Measurements from ENCODE around the gene HLA-F.

Gene HLA-F

DNA sequence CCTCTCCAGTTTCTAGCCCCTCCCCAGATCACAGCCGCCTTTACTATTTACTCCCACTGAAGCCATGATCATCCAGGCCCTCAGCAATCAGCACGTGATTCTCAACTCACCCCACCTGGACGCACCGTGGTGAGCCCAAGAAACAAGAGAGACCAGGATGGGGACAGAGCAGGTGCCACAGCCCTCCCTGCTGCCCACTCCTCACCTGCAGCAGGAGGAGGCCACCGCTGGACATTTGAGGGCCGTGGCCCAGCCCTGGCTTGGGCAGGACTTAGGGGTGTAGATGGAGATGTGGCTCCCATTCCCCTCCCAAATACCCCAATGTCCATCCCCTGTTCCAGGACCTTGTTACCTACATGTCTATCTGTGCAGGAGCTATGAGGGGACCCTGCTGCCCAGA lies 20.3 kb downstream of the HLA-F start:
- DNase-seq, result no peak
- TF ChIP-seq POLR2A (IDR thresholded peaks at IDR 0.05; ENCODE audit: low read length), result no peak
- no peak for TF ChIP-seq GATA1 (IDR thresholded peaks at IDR 0.05; ENCODE audit: low read depth, low read length)

DNA sequence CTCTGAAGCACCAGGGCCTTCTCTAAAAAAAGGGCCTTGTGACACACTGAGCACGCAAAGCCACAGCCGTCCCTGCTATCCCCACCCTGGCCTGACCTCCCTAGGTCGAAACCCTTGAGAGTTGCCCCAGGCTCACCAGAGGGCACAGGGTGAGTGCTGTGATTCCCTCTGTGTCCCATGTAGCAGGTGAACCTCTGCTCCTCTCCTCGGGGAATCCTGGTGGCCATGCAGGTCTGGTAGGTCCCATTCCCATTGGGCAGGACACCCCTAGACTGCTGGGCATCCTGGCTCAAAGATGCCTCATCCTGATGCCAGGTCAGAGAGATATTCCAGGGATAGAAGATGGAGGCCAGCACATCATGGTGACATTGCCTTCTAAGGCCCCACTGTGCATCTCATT lies 20.9 kb downstream of the HLA-F start:
- DNase-seq, result no peak
- TF ChIP-seq GATA1 (IDR thresholded peaks at IDR 0.05; ENCODE audit: low read depth, low read length) (no peak), POLR2A (IDR thresholded peaks at IDR 0.05; ENCODE audit: low read length) (no peak)

DNA sequence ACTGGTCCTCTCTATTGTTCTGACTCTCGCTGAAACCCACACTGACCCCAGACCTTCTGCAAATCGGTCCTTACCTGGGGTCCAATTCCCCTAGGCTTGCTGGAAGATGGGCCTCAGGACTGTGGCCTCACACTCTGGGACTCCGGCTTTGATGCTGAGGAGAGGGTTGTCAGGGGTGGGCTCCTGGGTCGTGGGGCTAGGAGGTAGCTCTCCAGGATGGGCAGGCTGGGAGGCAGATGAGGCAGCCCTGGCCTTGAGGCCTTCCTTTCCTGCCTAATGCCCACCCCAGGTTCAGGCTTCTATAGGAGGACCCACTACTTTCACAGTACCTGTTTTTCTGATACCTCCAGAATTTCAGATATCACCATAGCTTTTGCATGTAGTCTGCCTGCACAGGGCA lies 21.4 kb downstream of the HLA-F start:
- DNase-seq, result no peak
- TF ChIP-seq GATA1 (IDR thresholded peaks at IDR 0.05; ENCODE audit: low read depth, low read length) (no peak), POLR2A (IDR thresholded peaks at IDR 0.05; ENCODE audit: low read length) (no peak)

DNA sequence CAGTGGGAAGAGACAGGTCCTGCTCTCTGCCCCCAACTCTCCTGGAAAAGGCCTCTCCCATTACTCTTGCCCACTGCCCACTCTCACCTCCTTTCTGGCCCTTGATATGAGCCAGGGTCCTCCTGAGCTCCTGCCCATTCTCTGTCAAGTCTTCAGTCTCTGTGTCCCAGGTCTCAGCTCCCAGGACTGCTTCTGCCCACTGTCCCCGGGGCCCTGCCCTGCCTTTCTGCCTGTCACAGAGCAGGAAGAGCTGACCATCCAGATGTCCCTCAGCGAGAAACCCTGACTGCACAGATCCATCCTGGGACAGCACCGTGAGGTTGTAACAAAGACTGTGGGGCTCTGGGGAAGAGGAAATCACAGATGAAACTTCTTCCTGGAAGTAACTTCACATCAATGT lies 22.2 kb downstream of the HLA-F start:
- TF ChIP-seq POLR2A (IDR thresholded peaks at IDR 0.05; ENCODE audit: low read length) (no peak), GATA1 (IDR thresholded peaks at IDR 0.05; ENCODE audit: low read depth, low read length) (no peak)
- no peak for DNase-seq

DNA sequence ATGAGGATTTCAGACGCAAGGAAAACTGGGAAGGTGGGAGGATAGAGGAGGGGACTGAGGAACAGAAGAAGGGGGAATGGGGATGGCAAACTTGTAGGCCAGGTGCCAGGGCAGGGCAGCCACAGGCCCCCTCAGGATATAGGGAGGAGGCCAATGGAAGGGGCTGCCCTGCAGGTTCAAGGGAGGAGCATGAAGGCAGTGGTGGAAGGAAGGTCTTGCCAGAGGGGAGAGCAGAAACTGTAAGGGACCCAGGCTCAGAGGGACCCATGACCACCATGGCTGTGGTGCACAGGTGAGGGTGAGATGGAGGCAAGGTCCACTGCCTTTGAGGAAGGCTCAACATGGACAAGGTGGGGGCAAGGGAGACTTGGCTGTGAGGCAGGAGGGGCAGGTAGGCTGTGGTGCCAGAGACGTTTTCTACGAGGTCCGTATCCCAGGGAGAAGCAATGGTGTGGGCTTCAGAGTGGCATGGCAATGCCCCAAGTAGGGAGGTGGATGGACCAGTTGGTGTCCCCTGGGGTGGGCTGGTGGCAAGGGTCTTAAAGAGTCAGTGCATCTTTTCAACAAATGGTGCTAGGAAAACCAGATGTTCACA lies 22.7 kb downstream of the HLA-F start:
- DNase-seq, result no peak
- no peak for TF ChIP-seq GATA1 (IDR thresholded peaks at IDR 0.05; ENCODE audit: low read depth, low read length)
- TF ChIP-seq POLR2A (IDR thresholded peaks at IDR 0.05; ENCODE audit: low read length), result no peak

DNA sequence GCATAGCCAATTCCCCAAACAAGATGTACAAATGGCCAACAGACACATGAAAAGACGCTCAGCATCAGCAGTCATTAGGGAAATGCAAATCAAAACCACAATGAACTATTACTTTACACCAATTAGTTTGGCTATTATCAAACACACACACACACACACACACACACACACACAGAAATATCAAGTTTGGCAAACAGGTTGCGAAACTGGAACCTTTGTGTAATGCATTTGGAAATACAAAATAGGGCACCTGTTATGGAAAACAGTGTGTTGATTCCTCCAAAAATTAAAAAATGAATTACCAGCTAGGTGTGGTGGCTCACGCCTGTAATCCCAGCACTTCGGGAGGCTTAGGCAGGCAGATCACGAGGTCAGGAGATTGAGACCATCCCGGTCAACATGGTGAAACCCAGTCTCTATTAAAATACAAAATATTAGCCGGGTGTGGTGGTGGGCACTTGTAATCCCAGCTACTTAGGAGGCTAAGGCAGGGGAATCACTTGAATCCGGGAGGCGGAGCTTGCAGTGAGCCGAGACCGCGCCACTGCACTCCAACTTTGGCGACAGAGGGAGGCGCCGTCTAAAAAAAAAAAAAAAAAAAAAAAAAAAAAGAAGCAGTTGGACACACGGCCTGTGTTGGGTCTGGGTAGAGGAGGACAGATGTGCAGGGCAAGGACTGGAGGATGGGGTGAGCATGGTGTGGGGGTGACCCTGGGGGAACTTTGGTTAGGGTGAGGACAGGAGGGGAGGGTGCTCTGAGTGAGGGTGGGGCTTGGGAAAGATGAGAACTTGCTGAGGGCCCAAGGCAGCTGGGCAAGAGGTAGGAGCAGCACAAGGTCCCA lies 23.8 kb downstream of the HLA-F start:
- no peak for TF ChIP-seq POLR2A (IDR thresholded peaks at IDR 0.05; ENCODE audit: low read length)
- no peak for TF ChIP-seq GATA1 (IDR thresholded peaks at IDR 0.05; ENCODE audit: low read depth, low read length)
- DNase-seq, result no peak

DNA sequence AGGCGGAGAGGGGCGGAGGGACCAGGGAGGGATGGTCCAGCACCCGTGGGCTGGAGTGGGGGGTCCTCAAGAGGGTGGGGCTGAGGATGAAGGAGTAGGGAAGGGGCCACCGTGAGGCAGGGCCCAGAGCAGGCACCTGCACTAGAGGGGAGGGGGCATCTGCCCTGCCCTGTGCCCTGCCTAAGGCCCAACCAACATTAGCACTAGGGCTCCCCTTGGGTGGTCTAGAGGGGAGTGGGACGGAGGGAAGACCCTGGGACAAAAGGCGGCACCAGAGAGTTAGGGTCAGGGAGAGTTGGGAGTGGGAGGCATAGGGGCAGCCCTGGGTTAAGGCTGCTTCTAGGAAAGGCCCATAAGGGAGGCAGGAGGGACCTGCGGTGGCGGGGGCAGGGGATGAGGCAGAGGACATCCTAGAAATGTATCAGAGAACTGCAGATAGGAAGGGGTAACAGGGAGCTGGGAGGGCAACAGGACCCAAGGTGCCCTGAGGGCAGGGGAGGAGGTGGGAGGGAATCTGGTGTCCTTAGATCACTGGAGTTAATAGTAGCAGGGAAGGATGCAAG lies 24.5 kb downstream of the HLA-F start:
- TF ChIP-seq POLR2A (IDR thresholded peaks at IDR 0.05; ENCODE audit: low read length) (no peak), GATA1 (IDR thresholded peaks at IDR 0.05; ENCODE audit: low read depth, low read length) (no peak)
- DNase-seq, result no peak

DNA sequence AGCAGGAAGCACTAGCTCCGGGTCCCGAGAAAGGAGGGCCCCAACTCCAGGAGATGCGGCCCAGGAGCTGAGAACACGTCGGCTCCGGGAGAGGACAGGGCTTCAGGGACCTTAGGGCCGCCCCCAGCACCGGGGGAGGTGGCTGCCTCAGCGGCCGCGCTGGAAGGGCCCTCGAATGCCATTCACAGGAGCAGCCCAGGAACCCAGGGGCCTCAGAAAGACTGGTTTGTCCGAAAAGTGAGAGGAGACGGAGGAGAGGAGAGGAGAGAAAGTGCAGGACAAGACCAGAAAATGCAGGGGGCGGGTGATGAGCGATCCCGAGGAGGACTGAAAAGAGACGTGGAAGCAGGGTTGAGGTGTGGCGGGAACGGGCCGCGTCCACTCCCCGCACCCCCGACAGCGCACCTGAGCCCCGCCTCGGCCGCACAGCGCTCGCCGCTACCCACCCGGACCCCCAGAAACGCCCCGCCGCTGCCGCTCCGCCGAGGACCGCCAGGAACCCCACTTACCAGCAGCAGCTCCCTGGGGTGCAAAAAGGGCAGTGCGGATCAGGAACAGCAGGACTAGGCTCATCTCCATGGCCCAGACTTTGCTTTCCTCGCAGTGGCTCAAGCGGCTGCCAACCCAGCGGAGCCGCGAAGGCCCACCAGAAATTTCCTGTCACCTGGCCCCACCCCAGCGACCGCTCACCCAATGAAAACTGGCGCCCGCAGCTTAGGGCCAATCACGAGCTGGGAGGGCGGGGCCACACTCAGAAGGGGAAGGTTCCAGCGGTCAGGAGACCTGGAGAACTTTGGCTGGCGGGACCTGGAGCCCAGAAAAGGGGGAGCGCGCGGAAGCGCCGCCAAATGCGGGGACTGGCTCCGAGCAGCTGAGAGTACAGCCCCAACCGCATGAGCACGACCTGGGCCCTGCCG lies 25.4 kb downstream of the HLA-F start:
- TF ChIP-seq GATA1 (IDR thresholded peaks at IDR 0.05; ENCODE audit: low read depth, low read length) (no peak), POLR2A (IDR thresholded peaks at IDR 0.05; ENCODE audit: low read length) (peak; percentile 43)

DNA sequence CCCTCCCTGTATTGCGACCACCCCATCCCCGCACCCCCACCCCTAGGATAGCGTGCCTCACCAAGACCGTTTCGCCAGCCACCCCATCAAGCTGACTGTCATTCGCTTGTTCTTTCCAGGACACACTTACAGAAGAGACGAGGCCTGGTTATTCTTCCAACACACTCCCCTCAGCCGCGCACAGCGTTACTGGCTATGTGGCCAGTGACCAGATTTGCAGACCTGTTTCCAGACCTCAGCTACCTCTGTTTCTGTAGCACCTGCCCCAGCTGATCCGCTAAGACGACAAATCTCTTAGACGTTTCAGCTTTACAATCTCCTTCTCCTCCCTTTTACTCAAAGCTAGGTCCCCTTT lies 26.1 kb downstream of the HLA-F start:
- TF ChIP-seq GATA1 (IDR thresholded peaks at IDR 0.05; ENCODE audit: low read depth, low read length) (no peak), POLR2A (IDR thresholded peaks at IDR 0.05; ENCODE audit: low read length) (no peak)
- DNase-seq, result peak in 1 of 2 experiments; percentile 53

More for the DNA sequence above, 25.4 kb downstream of the HLA-F start:
- peak; percentile 80 to 89 for DNase-seq

DNA sequence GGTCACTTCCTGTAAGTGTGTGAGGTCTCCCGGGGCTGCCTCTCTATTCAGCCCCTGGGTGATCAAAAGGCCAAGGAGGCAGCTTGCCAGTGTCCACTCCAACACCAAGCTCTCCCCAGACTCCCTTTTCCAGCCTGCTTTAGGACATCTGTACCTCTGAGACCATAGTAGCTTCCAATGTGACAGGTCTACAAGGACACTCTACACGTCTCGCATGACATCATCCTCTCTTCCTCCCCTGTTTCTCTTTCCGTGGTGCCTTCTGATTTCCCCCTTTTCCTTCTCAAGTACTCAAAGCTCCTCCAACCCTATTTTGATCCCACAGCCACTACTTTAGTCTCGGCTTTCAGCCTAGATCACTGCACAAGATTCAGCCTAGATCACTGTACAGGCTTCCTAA lies 26.4 kb downstream of the HLA-F start:
- DNase-seq, result peak in 1 of 2 experiments; percentile 35
- TF ChIP-seq POLR2A (IDR thresholded peaks at IDR 0.05; ENCODE audit: low read length) (no peak), GATA1 (IDR thresholded peaks at IDR 0.05; ENCODE audit: low read depth, low read length) (no peak)

DNA sequence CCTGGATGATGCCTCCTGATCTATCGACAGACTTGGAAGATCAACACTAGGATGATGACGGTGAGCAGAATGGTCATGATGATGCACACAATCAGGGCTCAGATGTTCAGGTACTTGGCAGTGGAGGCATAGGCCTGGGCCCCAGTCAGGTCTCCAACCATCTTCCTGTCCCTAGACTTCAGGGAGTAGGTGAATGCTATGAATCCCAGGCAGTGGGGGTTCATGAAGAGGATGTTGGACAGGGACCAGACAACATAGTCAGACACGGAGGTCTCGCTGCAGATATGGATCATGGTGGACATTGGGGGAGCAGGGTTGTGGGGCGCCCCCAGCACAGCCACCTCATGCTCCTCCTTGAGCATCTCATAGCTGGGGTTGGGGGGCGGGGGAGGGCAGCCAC lies 27.5 kb downstream of the HLA-F start:
- DNase-seq, result no peak
- TF ChIP-seq POLR2A (IDR thresholded peaks at IDR 0.05; ENCODE audit: low read length) (no peak), GATA1 (IDR thresholded peaks at IDR 0.05; ENCODE audit: low read depth, low read length) (no peak)

DNA sequence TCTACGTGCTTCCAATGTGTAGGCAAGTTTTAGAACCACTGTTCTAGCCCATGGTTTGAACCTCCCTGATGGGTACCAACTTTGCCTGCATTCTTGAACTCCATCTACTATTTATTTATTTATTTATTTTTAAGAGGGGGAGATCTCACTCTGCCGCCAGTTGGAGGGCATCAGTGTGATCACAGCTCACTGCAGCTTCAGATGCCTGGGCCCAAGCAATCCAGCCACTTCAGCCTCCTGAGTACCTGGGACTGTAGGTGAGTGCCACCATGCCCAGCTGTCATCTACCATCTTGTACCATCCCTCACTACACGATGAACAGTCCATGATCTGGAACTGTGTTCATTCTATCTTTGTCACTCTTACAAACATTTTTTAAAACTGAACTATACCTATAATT lies 28.2 kb downstream of the HLA-F start:
- peak in 1 of 2 experiments; percentile 16 for DNase-seq
- TF ChIP-seq POLR2A (IDR thresholded peaks at IDR 0.05; ENCODE audit: low read length) (no peak), GATA1 (IDR thresholded peaks at IDR 0.05; ENCODE audit: low read depth, low read length) (no peak)

DNA sequence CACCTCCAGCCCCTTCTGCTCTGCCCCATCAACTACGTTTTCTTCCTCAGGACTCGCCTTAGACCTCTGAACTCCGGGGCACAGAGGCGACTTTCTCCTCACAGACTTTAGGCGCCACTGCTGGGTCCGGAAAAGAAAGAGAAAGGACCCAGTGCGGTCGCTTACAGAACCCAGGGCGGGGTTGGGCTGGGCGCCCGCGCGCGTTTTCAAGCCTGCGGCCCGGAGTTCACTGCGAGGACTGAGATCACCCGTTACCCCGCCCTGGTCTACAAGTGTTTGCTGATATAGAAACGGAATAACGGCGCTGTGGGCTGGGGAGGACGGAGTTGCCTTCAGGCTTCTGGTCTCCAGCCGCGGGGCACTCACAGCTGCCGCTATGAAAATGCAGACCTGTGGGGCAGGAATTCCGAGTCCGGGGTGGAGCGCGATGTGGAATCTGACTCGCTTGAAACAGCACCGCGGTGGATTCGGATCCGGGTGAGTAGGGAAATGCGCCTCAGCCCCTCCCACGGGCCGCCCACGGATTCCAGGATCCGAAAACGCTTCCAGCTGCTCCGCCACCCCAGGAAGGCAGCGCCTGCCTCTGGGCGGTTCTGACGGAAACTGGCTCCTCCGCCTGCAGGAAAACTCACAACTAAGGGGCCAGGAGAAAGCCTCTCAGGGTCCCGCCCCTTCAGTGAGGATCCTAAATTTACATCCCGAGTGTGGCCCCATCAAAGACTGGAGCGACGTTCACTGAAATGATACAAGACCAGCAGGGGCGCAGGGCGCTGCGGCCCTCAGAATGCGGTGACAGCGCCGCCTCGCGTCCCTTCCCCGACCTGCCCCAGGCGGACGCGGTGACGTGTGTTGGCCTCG lies 29.4 kb downstream of the HLA-F start:
- peak; percentile 91 to 95 for DNase-seq
- TF ChIP-seq POLR2A (IDR thresholded peaks at IDR 0.05; ENCODE audit: low read length), result peak; percentile 64
- no peak for TF ChIP-seq GATA1 (IDR thresholded peaks at IDR 0.05; ENCODE audit: low read depth, low read length)

Data from erythroblast (primary cell).